ENCODE data around the gene RAB3GAP1. TPM values are rescaled to one million over a fixed set of nuclear protein-coding genes. Genes with fewer than 3 reads are reported as not detected.

Gene RAB3GAP1
- total and polyA plus RNA-seq, 2 donors from 2014 or later, result 16.6 to 41.4 TPM

- H3K27me3 ChIP-seq (ENCODE audit: control insufficient read depth, insufficient read depth, low read length), result no peaks in the 10 kb centered on the region
- no peaks in the 10 kb centered on the region for H3K36me3 ChIP-seq (ENCODE audit: control insufficient read depth in 2 of 3, insufficient read depth in 3 of 3, low read length in 3 of 3)
- H3K9ac ChIP-seq (ENCODE audit: low read length in 3 of 3), result no peak overlapping the region
- TF ChIP-seq CTCF (IDR thresholded peaks at IDR 0.05; ENCODE audit: borderline replicate concordance, extremely low read depth, insufficient read depth), result no peak
- no peaks in the 10 kb centered on the region for H3K4me1 ChIP-seq (ENCODE audit: control insufficient read depth in 2 of 3, insufficient read depth in 2 of 3, low read depth in 1 of 3, low read length in 3 of 3)
- H3K9me3 ChIP-seq (ENCODE audit: control insufficient read depth in 2 of 3, insufficient read depth in 1 of 3, low read length in 3 of 3), result no peaks in the 10 kb centered on the region
- intact Hi-C loops (cut with DNase I), result no loop called here
- no peak overlapping the region for H3K4me3 ChIP-seq (ENCODE audit: low read length in 3 of 3)
- no peak for FAIRE-seq
- DNase-seq, result no peak
- no peak overlapping the region for H3K27ac ChIP-seq (ENCODE audit: low read depth in 2 of 2, low read length in 2 of 2)
Measured at GRCh38 chr2:135219226-135219625, 167.1 kb downstream of the RAB3GAP1 start.

Other genes with a start within 250 kb of the RAB3GAP1 start
- 44.0 TPM for gene ACMSD, start 213.7 kb upstream of the RAB3GAP1 start, total RNA-seq
- gene ACMSD, start 213.7 kb upstream of the RAB3GAP1 start, polyA plus RNA-seq (ENCODE audit: insufficient read depth, low read depth, low replicate concordance), result 152 TPM
- 42.1 TPM for gene CCNT2, start 133.5 kb upstream of the RAB3GAP1 start, total RNA-seq
- gene CCNT2, start 133.5 kb upstream of the RAB3GAP1 start, polyA plus RNA-seq (ENCODE audit: insufficient read depth, low read depth, low replicate concordance), result 7.0 TPM
- gene MAP3K19, start 4.8 kb upstream of the RAB3GAP1 start, total RNA-seq, result not detected
- gene MAP3K19, start 4.8 kb upstream of the RAB3GAP1 start, polyA plus RNA-seq (ENCODE audit: insufficient read depth, low read depth, low replicate concordance), result not detected